HT1080 (cell line): ENCODE data around the gene CRACR2B. TPM values are rescaled to one million over a fixed set of nuclear protein-coding genes. Genes with fewer than 3 reads are reported as not detected.

Source experiments
- DNase-seq: peaks from one replicate; pipeline ENCODE4 v3.0.0-alpha.2; 2015; ENCODE audit warnings: low read depth
- small RNA-seq: library from RNA; depleted of rRNA; stranded (forward); fragments of <200 nt; gene quantifications from one replicate; pipeline ENCODE3, GENCODE V24; 2014
- total RNA-seq: library from RNA; depleted of rRNA; stranded (reverse); fragments of >200 nt; shearing (Covaris generic); gene quantifications from 2 replicates; pipeline ENCODE4 v1.2.3, GENCODE V29; 2014; rRNA removed

Gene CRACR2B
- total RNA-seq, 1 experiment from 2014 or later, result not detected

GRCh38 chr11:865462-866430 is 38.0 kb downstream of the CRACR2B start:
- DNase-seq, result no peak

- no peak for DNase-seq
Measured at GRCh38 chr11:866481-866880, 38.8 kb downstream of the CRACR2B start.

GRCh38 chr11:867856-868358 is 40.2 kb downstream of the CRACR2B start:
- no peak for DNase-seq

- no peak for DNase-seq
Measured at GRCh38 chr11:868394-868793, 40.7 kb downstream of the CRACR2B start.

GRCh38 chr11:868802-869201 is 41.1 kb downstream of the CRACR2B start:
- no peak for DNase-seq

GRCh38 chr11:869399-870126 is 41.8 kb downstream of the CRACR2B start:
- DNase-seq, result no peak

GRCh38 chr11:870127-870413 is 42.4 kb downstream of the CRACR2B start:
- no peak for DNase-seq

GRCh38 chr11:870418-870817 is 42.7 kb downstream of the CRACR2B start:
- no peak for DNase-seq

- DNase-seq, result no peak
Measured at GRCh38 chr11:871472-871871, 43.8 kb downstream of the CRACR2B start.

GRCh38 chr11:872799-873198 is 45.1 kb downstream of the CRACR2B start:
- no peak for DNase-seq

GRCh38 chr11:873706-874105 is 46.0 kb downstream of the CRACR2B start:
- no peak for DNase-seq

GRCh38 chr11:875203-875602 is 47.5 kb downstream of the CRACR2B start:
- DNase-seq, result no peak

GRCh38 chr11:875769-876301 is 48.1 kb downstream of the CRACR2B start:
- no peak for DNase-seq

GRCh38 chr11:876545-876944 is 48.8 kb downstream of the CRACR2B start:
- DNase-seq, result no peak

- DNase-seq, result no peak
Measured at GRCh38 chr11:877565-877964, 49.8 kb downstream of the CRACR2B start.

GRCh38 chr11:880447-880846 is 52.7 kb downstream of the CRACR2B start:
- no peak for DNase-seq

Small RNA genes within 50 kb of the gene (small RNA-seq; reads per million reads assigned to genes)
- not detected for gene SNORA52

Other genes with a start within 250 kb of the CRACR2B start
- not detected in 2 replicates for gene IRF7, start 212.0 kb upstream of the CRACR2B start, total RNA-seq
- gene CDHR5, start 203.0 kb upstream of the CRACR2B start, total RNA-seq, result not detected in 2 replicates
- gene SCT, start 200.7 kb upstream of the CRACR2B start, total RNA-seq, result not detected in 2 replicates
- 0.31 and 0.50 TPM in 2 replicates for gene DRD4, start 190.7 kb upstream of the CRACR2B start, total RNA-seq
- gene DEAF1, start 132.7 kb upstream of the CRACR2B start, total RNA-seq, result 64.5 and 75.0 TPM in 2 replicates
- gene TMEM80, start 132.1 kb upstream of the CRACR2B start, total RNA-seq, result 23.6 and 27.9 TPM in 2 replicates
- gene EPS8L2, start 121.7 kb upstream of the CRACR2B start, total RNA-seq, result 38.3 and 42.6 TPM in 2 replicates
- gene TALDO1, start 80.5 kb upstream of the CRACR2B start, total RNA-seq, result 235 and 266 TPM in 2 replicates
- gene GATD1, start 50.4 kb upstream of the CRACR2B start, total RNA-seq, result 19.6 and 27.6 TPM in 2 replicates
- 0.53 and 1.0 TPM in 2 replicates for gene CEND1, start 37.8 kb upstream of the CRACR2B start, total RNA-seq
- gene SLC25A22, start 29.6 kb upstream of the CRACR2B start, total RNA-seq, result 33.9 and 47.5 TPM in 2 replicates
- 7.4 and 12.3 TPM in 2 replicates for gene PIDD1, start 22.7 kb upstream of the CRACR2B start, total RNA-seq
- gene RPLP2, start 18.0 kb upstream of the CRACR2B start, total RNA-seq, result 1,130 and 1,145 TPM in 2 replicates
- 18.1 and 39.0 TPM in 2 replicates for gene PNPLA2, start 9.0 kb upstream of the CRACR2B start, total RNA-seq
- gene CD151, start 5.0 kb downstream of the CRACR2B start, total RNA-seq, result 483 and 506 TPM in 2 replicates
- 537 and 672 TPM in 2 replicates for gene POLR2L, start 14.6 kb downstream of the CRACR2B start, total RNA-seq
- gene TSPAN4, start 14.9 kb downstream of the CRACR2B start, total RNA-seq, result 178 and 205 TPM in 2 replicates
- gene CHID1, start 82.9 kb downstream of the CRACR2B start, total RNA-seq, result 25.9 and 43.4 TPM in 2 replicates
- gene AP2A2, start 98.0 kb downstream of the CRACR2B start, total RNA-seq, result 19.1 and 24.9 TPM in 2 replicates
- not detected in 2 replicates for gene MUC6, start 208.8 kb downstream of the CRACR2B start, total RNA-seq
- not detected in 2 replicates for gene MUC2, start 247.0 kb downstream of the CRACR2B start, total RNA-seq